Anterior cingulate cortex (tissue), 58 donors: ENCODE results near the gene SPATA16.
"Not testable (repeated sequence)": the region's sequence is repeated elsewhere in the genome, so short reads cannot be mapped to it uniquely, and the experiment has no call there.

Source experiments
- DNase-seq, 58 donors: peaks; one replicate each; lab custom pipeline; 2025; lab: John Stamatoyannopoulos, UW

SPATA16 gene

DNA sequence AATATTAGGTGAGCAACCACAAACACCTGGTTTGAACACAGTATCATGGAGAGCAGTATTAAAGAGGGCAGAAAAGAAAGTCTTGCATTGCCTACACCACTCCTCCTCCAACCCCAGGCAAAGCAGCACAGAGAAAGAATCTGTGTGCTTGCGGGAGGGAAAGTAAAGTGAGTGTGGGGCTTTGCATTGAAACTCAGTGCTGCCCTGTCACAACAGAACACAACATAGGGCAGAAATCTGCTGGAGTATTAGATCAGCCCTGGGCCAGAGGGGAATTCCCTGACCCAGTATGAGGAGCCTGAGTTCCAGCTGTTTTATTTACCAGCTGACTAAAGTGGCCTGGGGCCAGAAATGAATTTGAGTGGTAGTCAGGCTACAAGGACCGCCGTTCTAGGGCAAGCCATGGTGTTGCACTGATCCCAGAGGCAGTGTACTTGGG, 75.5 kb downstream of the SPATA16 start:
- no peak for DNase-seq

GRCh38 chr3:173064631-173065030, 76.4 kb downstream of the SPATA16 start:
- no peak for DNase-seq

- DNase-seq: no peak
These were observed 82.8 kb downstream of the SPATA16 start for GRCh38 chr3:173058229-173058628.

- DNase-seq: no peak
These were observed 85.7 kb downstream of the SPATA16 start for GRCh38 chr3:173055228-173055933.

DNA sequence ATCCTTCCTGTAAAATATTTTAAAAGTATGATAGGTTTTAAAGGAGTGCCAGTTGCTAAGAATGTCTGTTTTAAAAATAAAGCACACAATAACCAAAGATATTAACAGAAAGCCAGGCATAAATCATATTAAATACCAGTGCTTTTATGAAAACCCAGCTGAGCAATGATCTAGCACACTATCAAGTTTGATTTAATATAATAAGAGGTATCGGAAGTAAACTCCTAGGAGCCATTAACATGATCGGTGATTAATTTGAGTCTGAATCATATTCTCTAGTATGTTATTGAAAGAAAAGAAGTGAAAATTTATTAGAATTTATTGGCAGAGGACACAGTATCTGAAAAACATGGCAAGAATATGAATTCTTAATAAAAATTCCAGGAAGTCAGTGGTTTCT, 91.7 kb downstream of the SPATA16 start:
- no peak for DNase-seq

DNA sequence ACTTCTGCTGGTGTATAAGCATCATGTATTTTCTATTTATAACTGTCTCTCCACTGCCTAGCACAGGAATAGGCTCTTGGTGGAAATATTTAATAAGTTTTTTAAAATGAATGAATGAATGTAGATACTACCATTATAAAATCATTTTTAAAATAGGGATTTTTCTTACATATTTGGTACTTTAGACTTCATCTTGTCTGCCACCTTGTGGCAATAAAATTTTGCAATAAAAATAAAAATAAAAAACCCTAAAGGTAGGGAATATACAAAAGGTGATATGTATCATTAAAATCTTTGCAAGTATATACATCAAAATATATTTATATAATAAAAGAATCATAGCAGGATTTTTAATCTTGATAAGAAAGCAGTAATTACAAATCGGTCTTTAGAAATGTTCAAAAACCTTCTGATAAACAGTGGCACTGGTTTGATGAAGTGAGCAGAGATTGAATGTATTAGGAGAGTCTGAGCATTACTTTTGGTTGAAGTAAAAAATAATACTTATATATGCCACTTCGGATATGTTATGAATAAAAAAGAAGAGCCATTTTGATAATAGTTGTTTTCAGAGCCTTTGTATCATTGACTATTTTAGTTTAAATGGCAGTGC, 95.2 kb downstream of the SPATA16 start:
- no peak for DNase-seq

- no peak for DNase-seq
These were observed 96.0 kb downstream of the SPATA16 start for GRCh38 chr3:173044998-173045397.

DNA sequence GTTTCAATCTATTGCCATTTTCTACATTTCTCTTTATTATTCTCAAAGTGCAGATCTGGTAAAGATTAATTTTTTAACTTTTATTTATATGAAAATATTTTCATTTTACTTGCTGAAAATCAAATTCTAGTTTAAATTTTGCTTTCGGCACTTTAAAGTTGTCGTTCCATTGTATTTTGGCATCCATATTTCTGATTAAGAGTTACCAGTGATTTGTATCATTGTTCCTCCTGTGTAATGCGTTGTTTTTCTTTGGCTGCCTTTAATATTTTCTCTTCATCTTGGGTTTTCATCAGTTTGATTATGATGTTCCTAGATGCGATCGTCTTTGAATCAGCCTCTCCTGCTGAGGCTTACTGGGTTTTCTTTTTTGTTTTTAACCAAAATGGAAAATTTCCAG, 97.3 kb downstream of the SPATA16 start:
- no peak for DNase-seq

DNA sequence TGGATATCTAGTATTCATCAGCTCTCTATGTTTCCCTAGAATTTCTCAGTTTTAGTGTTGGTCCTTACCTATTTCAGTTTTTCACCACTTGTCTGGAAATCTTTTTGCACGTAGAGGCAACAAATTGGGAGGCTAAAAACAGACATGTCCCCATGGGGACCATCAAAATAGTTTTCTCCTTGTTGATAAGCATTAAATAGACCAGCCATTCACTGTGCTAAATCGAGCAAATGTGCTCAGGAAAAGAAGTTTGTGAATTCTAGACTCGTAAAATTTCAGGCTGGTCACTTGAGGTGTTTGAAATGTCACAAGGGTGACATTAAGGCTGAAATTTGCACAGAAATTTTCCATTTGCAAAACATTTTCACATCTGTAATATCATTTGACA, 102.6 kb downstream of the SPATA16 start:
- no peak for DNase-seq

- no peak for DNase-seq
These were observed 103.1 kb downstream of the SPATA16 start for GRCh38 chr3:173037840-173038483.

GRCh38 chr3:173030273-173030672, 110.8 kb downstream of the SPATA16 start:
- no peak for DNase-seq

DNA sequence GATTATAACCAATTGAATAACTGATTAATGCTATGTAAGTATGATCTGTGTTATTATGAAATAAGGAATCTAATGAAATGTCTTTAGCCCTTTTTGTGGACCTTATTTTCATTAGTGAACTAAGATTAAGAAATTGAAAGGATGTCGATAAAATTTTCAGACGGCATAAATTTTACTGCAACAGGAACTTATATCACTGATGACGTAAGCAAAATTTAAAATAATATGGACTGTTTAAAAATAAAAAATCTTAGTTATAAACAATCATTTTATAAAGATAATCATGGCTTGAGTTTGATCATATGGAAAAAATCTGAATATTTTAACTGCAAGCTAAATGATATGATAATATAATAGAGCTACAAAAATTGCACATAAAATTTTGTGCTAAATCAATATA, 112.7 kb downstream of the SPATA16 start:
- no peak for DNase-seq

DNA sequence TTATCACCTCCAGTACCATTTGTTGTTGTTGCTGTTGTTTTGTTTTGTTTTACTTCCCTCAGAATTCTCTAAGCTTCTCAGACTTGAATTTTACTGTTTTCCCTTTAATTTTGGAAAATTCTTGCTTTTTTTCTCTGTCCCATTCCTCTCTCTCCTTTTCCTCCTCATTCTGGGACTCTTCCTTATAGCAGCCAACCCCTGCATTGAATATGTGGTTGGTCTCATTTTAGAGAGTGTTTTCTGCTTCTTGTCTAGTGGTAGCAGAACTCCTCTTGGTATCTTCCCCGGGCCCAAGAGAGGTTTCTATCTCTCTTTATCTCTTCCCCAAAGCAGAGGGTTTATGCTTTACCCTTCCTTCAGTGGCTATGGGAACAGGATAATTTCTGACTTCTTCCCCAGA, 113.6 kb downstream of the SPATA16 start:
- DNase-seq: no peak

GRCh38 chr3:173025941-173026340, 115.1 kb downstream of the SPATA16 start:
- no peak for DNase-seq

DNA sequence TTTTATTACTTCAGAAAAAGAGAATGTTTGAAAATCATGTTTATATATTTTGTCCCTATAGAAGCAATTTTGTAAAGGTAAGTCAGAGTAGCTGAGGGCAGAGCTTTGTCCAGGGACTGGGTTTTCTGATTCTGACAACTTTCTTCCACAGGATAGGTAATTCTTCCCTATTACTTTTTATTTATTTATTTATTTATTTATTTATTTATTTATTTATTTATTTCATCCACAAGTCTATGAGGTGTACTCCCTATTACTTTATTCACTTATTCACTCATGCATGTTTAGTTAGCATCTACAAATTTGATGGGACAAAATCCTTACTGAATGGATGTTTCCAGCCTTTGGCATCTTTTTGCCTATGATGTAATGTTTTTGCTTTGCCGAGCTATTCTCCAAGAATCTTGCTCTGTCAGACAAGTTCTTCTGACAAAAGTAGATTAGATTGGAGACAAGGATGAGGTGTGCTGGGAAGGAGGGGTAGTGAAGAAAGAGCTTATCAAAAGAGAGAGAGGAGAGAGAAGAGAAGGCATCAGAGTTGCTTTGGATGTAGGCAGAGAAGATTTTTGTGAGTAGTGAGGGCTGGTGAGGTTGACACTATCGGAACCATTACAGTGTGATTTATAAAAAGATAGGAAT, 119.4 kb downstream of the SPATA16 start:
- no peak for DNase-seq

GRCh38 chr3:173020128-173020527, 120.9 kb downstream of the SPATA16 start:
- DNase-seq: not testable (repeated sequence)

DNA sequence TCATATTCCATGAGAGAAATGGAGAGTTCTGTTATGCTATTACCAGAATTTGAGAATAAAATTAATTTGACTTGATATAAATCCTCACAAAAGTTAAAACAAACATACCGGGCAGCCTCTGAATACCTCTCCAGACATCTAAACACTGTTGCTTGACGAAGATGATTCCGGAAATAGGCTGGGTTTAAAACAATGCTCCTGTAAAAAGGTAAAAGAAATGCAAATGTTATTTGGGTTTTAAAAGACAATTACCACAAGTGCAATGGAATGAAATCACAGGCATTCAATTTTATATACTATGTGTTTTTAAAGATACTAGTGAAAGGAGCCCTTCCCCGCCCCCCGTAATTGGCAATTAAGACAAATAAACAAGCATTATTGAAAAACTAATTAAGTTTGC, 121.7 kb downstream of the SPATA16 start:
- no peak for DNase-seq

GRCh38 chr3:173018758-173019157, 122.3 kb downstream of the SPATA16 start:
- DNase-seq: no peak

DNA sequence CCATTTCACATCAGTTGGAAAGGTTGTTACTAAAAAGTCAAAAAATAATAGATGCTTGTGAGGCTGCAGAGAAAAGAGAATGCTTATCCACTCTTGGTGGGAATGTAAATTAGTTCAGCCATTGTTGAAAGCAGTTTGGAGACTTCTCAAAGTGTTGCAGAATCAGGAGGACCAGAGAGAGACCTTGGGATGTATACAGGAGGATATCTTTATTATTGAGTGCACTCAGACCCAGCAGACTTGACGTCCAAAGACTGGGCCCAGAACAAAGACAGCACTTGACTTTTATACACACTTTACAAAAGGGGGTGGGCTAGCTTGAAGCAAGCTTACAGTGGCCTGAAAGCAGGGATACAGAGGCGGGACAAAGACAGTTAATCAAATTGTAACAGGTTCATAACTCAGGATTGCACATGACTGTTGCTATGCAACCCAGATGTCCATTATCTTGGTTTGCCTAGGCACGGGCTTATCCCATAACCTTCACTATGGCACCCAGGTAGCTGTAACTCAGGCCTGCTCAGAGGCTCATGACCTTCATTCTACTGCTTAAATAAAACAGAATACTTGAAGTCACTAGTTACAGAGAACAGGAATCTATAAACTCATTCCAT, 127.7 kb downstream of the SPATA16 start:
- DNase-seq: no peak

DNA sequence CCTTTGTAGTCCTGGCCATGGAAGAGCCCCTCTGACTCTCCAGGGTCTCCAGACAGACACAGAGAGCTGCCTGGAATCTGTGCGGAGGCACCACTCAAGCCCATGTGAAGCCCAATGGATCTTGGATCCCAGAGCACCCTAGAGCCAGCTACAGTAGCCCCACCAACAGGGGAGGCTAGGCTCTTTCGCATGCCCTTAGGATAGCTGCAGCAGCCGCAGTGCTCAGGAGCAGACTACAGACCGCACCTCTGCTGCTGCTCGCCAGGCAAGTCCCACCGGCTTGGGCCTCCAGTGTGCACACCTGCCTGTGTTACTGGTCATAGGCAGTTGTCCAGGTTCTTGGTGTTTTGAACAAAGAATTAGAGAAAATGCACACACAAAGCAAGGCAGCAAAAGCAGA, 131.6 kb downstream of the SPATA16 start:
- DNase-seq: no peak

DNA sequence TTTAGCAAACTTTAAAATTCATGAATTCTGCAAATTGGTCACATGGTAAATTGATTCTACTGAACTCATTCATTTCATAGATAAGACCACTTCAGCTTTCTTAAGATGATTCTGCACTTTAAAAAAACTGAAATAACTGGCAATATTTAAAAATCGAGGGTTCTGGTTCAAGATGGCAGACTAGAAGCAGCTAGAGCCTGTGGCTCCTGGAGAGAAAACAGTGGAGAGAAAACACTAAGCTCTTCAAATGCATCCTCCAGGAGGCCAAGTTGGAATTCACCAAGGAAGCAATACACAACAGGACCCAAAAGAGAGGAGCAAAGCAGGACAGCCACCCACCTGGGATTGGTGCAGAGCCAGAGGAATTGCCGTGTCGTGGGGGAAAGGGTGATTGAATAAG, 132.1 kb downstream of the SPATA16 start:
- no peak for DNase-seq
